ENCODE results near the gene BTRC.

BTRC gene

DNA sequence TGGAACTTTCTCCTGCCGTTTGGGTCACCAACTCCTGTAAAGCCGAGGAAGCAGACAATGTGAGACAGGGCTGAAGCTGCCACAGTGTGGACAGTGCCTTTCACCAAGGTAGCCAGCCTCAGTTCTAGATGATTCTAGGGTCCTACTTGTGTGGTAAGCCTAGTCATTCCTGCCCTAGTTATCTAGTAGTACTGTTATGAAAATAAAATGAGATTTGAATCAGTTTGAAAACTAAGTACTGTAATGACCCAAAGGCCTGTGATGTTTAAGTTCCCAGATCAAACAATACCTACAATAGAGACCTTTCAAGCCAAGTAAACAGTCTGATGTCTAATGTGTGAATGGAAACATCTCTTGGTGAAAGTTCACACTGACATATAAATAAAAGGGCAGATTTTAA is 197.0 kb downstream of the BTRC start:
- DNase-seq = no peak

DNA sequence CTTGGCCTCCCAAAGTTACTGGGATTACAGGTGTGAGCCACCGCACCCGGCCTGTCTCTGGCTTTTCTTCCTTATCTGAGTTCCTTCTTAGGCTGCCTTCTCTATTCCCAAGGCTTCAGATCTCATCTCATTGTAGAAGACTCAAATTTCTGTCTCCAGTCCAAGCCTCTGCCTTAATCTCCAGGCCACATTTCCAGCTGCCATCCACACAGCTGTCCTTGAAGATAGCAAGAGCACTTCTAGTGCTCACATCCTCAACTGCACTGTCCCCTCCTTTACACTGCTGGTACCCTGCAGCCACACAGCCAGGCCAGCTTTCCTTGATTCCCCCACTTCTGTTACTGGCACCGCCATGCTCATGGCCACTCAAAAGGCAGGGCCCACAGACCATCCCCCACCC is 198.5 kb downstream of the BTRC start:
- no peak for DNase-seq

DNA sequence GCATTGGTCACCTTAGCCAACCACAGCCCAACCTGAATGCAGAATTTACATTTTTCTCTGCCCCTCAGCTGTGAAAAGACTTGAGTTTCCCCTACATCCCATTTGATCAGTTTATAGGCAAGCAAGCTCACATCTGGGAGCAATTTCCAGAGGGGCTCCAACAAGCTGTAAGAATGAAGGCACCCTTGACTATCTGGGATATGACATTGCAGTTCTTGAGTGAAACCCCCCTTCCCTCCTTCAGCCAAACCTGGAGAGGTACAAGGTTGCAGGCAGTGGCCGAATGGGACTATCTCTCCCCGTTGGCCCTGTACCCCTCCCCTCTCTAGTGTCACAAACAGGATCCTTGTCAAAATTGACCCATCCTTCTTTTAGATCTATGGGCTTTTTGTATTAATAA is 203.6 kb downstream of the BTRC start:
- DNase-seq = no peak

GRCh38 chr10:101558204-101558603 is 204.2 kb downstream of the BTRC start:
- no peak for DNase-seq

- no peak for DNase-seq
Measured at GRCh38 chr10:101558671-101559595, 205.0 kb downstream of the BTRC start.

DNA sequence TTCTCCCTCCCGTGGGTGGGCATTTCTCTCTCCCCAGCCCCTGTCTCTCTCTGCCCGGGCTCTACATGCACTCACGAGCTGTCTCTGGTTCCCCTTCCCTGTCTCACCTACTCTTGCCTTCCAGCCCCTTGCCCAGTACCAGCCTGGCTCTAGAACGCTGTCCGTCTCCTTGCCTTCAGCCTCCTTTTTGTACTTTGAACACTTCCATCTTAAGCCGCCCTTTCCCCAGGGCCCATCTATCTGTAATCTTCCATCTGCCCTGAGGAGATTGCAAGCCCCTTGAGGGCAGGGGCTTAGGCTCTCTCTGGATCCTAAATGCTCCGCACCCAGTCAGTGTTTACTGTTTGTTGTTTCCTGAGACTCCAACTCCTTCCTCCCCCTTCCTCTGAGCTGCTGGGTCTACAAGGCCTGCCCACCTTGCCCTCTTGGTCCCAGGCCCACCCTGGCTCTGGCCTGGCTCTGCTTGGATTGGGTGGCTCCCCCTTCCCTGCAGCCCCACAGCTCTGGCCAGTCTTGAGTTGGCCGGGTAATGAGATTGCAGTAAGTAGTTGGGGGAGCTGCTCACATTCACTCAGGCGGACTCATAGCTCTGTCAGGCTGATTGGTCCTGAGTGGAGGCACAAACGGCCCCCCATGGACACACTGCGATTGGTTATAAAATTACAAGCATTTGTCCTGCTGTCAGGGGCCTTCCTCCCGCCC is 205.8 kb downstream of the BTRC start:
- DNase-seq = no peak

DNA sequence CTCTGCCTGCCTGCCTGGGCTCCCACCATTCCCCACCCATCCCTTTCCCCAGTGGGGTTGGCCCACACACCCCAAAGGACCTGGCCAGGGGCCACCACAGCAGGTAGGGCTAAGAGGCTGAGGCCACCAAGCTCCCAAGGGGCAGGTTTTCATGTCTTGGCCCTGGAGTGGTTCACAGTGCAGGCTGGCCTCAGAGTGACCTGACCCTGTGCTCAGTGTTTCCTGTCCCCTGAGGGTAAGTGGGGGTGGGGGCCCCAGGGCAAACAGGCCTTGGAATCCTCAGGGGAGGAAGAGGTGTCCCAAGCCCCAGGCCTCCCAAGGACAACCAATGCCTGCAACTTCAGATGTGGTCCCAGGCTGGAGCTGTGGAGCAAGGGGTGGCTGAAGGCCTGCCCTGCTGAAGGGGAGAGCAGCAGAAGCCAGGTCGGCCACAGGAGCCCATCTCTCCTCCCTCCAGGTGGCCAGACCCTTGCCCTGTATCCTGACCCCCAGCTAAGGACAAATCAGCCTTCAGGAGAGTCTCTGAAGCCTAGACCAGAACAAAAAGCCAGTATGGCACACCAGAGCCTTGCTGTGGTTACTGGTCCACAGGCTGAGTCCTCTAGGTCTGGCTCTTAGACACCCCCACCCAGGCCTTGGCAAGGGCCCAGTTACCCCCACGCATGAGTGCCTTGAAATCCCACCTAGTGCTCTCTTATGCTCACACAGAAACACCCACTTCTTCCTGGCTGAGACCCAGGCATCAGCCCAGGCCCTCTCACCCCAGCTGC is 206.5 kb downstream of the BTRC start:
- DNase-seq = no peak

- no peak for DNase-seq
Measured at GRCh38 chr10:101561068-101561915, 207.3 kb downstream of the BTRC start.

DNA sequence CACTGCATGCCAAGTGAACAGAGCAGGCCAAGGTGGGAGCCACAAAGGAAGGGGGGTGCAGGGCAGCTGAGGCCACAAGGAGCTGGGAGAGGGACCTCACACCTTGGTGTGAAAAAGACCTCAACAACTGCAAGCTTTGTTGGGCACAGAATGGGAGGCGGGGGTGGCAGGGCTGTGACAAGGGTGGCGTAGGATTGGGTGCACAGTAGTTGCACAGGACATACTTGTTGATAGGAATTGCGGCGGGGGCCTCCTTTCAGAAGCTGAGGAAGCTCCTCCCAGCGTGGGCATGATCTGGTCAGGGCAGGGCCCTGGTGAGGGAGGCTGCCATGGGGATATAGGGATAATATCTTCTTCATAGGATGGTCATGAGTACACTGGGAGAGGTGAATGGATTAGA is 208.3 kb downstream of the BTRC start:
- no peak for DNase-seq

DNA sequence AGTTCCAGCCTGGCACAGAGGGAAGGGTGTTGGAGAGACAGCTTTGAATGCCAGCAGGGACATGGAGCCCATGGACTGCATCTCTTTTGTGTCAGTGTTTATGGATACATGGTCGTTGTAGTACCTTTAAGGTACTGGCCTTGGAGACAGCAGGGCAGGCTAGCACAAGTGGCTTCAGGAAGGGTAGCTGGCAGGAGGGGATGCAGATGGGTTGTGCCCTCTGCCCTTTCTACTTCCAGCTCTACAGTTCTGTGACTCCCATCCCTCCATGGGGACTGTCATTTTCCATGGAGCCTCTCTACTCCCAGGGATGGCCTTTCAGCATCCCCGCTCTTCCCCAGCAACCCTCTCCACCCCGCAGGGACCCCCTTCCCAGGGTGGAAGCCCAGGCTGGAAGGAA is 209.0 kb downstream of the BTRC start:
- no peak for DNase-seq

- no peak for DNase-seq
Measured at GRCh38 chr10:101563497-101564040, 209.6 kb downstream of the BTRC start.

- DNase-seq = no peak
Measured at GRCh38 chr10:101564490-101564991, 210.6 kb downstream of the BTRC start.

- DNase-seq = no peak
Measured at GRCh38 chr10:101565370-101565900, 211.5 kb downstream of the BTRC start.

- no peak for DNase-seq
Measured at GRCh38 chr10:101565936-101566332, 212.0 kb downstream of the BTRC start.

DNA sequence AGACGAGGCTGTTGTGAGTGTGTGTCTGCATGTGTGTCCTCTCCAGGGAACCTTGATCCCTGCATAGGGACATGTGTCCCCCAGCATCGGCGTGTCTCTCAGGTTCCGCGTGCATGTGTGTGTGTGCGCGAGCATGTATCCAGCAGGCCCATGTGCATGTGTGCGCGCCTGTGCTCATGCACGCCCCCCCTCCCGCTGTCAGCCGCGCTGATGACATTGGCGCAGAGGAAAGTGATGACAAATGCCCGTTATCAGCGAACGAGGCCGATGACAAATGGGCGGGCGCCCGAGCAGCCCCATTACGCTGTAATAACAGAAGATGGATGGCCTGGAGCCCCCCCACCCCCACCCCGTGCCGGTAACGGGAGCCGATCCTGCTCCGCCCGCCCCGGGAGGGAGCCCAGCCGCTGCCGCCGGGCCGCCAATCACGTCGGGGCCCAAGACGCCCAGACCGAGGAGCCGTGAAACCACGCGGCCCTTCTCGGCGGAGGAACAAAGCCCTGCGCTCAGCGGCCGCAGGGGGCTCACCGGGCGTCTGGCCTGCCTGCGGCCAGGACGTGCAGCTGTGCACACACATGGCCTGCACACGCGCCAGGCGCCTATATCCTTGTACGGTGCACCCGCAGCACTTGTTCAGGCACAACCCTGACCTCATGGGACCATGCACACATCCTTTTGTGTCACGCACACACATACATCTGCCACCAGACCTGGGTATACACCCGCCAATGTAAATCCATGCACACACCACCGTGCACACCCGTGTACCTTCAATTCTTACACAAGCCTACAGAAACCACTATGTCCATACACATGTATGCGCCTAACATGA is 212.6 kb downstream of the BTRC start:
- no peak for DNase-seq

GRCh38 chr10:101567165-101568006 is 213.4 kb downstream of the BTRC start:
- no peak for DNase-seq

- no peak for DNase-seq
Measured at GRCh38 chr10:101568054-101568745, 214.2 kb downstream of the BTRC start.

DNA sequence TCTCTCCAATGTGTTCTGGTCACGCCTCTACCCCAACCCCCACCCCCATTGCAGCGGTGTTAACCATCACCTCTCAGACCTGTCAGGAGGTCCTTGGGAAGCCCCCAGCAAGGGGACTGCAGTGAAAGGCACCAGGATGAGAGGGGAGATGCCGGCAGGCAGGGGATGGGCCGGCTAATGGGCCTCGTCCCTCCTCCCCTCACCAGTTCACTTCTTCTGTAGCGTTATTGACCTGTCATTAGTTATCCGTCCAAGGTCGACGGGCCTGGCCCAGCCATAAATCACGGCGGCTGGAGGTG is 215.3 kb downstream of the BTRC start:
- DNase-seq = no peak

All from stimulated activated CD4-positive, alpha-beta T cell treated with anti-CD3 and anti-CD28 coated beads, Interleukin-4, amount 100 ng/mL, for 24 hours (primary cell).